HAP-1 (cell line): ENCODE data around the gene XRCC3.

Experiments used
- DNase-seq, 2 experiments: peaks; one replicate each; pipeline ENCODE4 v3.0.0-alpha.2; 2016 to 2020; ENCODE audit warnings: low spot score in 2 of 2
- H3K27me3 ChIP-seq: fragments of 250-450 bp; sonication (Bioruptor Pico); 2 replicates; pipeline ENCODE4 v1.5.1; 2020; ENCODE audit warnings: low read depth, mild to moderate bottlenecking, moderate library complexity
- H3K36me3 ChIP-seq: fragments of 250-450 bp; sonication (Bioruptor Pico); replicated peaks from 2 replicates; pipeline ENCODE4 v1.5.1; 2020; ENCODE audit warnings: mild to moderate bottlenecking
- H3K4me1 ChIP-seq: fragments of 250-450 bp; sonication (Bioruptor Pico); 2 replicates; pipeline ENCODE4 v1.5.1; 2020; ENCODE audit warnings: mild to moderate bottlenecking
- H3K4me3 ChIP-seq: fragments of 250-450 bp; sonication (Bioruptor Pico); 2 replicates; pipeline ENCODE4 v1.5.1; 2020; ENCODE audit warnings: mild to moderate bottlenecking, moderate library complexity
- H3K9me3 ChIP-seq: fragments of 250-450 bp; sonication (Bioruptor Pico); 2 replicates; pipeline ENCODE4 v1.5.1; 2020; ENCODE audit warnings: mild to moderate bottlenecking, moderate library complexity
- in situ Hi-C: fragments of 300-500 bp; cut with MboI; formaldehyde crosslinking; loops from 3 replicates; pipeline ENCODE4 v1.14.3; 2020; ENCODE audit warnings: low sequenced_read_pairs, inconsistent platforms, mixed read lengths

Gene XRCC3

DNA sequence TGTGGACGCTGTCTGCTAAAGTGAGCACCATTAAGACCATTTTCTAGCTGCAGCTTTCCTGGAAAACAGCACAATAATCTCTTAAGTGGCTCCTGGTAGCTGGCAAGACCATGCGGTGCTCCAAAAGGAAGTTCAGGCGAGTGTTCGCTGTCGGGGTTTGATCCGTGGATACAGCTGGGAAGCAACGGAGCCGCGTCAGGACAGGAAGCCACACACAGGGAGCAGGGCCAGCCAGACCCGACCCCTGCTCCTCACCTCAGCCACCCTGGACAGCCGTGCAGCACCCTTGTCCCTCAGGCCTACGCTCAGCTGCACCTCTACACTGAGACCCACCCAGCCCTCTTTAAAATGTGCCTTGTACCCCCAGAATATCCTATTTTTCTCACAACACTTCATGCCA lies 19.8 kb upstream of the XRCC3 start:
- no peak overlapping the region for H3K4me3 ChIP-seq
- in situ Hi-C loops: no loop called here
- no peaks in the 10 kb centered on the region for H3K27me3 ChIP-seq
- H3K9me3 ChIP-seq: no peaks in the 10 kb centered on the region
- DNase-seq: no peak
- H3K36me3 ChIP-seq: peaks cover 29% of the 10 kb centered on the region
- H3K4me1 ChIP-seq: no peaks in the 10 kb centered on the region

DNA sequence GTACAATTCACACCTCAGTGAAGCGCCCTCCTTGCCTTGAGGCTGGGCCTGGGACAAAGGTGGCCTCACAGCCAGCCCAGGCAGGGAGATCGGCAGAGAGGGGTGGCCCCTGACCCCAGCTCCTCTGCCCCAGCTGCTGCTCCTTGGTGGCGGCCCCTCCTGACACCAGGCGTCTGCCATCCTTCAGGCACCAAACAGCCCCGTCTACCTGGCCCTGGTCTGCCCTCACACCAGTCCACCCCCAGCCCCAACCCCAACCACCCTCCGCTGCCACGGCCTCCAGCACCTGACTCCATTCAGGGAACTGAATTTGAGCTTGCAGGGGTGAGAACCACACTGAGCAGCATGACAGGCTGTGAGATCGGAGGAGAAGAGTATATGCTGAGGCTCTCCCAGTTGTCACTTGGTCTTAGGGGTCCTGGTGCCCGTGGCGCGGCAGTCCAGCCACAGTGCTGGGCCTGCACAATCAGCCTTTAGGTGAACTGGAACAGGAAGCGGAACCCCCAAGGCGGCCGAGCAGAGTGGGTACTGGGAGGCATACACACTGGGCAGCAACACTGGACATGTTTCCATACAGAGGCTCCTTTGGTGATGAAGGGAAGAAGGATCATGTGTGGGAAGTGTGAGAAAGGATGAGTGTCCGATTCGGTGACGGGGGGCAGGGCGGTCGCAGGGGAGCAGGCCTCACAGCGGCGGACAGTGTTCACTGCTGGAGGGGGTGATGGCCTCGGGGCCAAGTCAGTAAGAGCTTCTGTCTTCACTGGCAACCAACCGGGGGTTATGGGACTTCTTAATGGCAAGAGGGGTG lies 19.0 kb upstream of the XRCC3 start:
- peaks cover 37% of the 10 kb centered on the region for H3K36me3 ChIP-seq
- H3K4me3 ChIP-seq: no peak overlapping the region
- DNase-seq: no peak
- no peaks in the 10 kb centered on the region for H3K4me1 ChIP-seq
- no peaks in the 10 kb centered on the region for H3K9me3 ChIP-seq
- no peaks in the 10 kb centered on the region for H3K27me3 ChIP-seq
- in situ Hi-C loops: no loop called here

DNA sequence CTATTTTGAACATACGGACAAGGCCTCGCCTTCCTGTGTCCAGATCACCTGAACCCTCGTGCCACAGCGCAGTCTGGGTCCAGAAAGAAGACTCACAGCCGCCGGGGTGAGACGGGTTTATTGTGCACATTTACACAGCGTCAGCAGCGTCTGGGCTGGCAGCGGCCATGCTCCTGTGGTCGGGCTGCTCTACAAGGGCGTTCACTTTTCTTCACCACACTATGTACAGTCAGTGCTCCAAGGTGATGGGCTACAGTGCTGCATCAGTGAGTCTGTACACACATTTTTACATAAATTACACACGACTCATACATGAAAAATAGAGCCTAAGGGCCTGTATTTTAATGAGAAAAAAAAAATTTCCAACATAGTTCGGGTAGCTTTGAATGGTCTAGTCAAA lies 18.4 kb upstream of the XRCC3 start:
- H3K4me1 ChIP-seq: no peaks in the 10 kb centered on the region
- H3K4me3 ChIP-seq: no peak overlapping the region
- H3K27me3 ChIP-seq: no peaks in the 10 kb centered on the region
- DNase-seq: no peak
- no peaks in the 10 kb centered on the region for H3K9me3 ChIP-seq
- in situ Hi-C loops: no loop called here
- peaks cover 43% of the 10 kb centered on the region for H3K36me3 ChIP-seq

DNA sequence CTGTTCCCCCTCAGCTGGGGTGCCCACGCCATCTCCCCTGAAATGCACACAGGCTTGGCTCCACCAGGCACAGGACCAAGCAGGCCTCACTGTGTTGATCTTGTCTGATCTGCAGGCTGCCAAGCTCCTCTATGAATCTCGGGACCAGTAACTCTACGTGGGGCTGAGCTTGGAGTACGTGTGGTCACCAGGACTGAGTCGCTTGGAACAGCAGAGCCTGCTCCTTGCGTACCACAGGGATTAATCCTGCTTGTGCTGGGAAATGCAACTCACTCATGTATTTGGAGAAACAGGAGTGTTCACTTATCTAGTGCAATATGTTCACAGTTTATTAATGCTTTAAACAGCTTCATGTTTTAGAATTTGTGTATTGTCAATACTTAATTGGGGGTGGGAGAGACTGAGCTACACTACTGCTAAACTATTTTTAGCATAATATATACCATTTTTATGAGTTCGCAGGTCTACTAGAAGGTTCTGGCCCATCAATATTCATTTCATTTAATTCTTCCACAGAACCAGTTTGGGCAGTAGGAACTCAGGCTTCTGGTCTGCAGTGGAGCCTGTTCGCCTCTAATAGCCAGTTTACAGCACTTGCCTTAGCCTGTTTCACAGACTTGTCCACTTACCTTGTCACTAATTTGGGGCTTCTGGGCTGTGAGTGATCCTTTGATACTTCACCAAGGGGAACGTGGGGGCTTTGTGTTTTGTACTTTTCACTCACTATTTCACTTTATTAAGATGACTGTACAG lies 17.8 kb upstream of the XRCC3 start:
- no peak for DNase-seq
- Histone ChIP-seq H3K9me3 (no peaks in the 10 kb centered on the region), H3K27me3 (no peaks in the 10 kb centered on the region), H3K36me3 (peaks cover 49% of the 10 kb centered on the region), H3K4me3 (no peak overlapping the region), H3K4me1 (no peaks in the 10 kb centered on the region)
- in situ Hi-C loops: no loop called here

DNA sequence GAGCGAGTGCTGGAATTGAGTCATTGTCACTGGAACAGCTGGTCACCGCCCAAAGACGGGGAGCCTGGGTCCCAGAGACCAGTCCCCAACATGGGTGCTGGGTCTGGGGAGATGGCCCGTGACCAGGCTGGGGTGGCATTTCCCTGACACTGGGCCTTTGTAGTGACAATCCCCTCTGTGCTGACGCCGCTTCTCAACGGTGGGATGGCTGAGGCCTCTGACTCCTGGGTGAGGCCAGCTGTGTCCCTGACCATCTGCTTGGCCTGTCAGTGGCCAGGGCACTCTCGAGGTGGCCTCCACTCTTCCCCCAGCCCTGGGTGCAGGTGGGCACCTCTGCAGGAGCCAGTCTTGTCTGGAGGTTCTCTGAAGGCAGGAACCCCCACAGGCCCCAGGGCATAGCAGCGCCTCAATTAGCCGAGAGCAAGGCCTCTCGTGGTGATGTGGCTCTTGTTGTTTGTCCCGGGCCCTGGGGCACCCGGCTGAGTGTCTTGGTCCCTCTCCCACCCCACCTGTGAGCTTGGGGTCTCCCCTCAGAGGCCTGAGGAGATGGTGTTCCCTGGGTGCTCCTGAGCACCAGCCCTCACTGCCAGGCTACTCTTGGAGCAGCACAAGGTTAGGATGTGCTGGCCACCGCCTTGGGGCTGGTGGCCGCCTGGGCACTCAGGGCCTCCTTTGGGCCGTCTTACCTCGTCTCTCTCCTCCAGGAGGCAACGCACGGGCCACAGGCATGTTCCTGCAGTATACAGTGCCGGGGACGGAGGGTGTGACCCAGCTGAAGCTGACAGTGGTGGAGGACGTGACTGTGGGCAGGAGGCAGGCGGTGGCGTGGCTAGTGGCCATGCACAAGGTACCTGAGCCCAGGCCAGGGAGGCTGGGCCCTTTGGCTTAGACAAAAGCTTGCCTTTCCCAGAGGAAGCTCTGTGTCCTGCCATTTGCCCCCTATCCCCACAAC lies 16.9 kb upstream of the XRCC3 start:
- no peak for DNase-seq
- Histone ChIP-seq H3K4me3 (no peak overlapping the region), H3K9me3 (no peaks in the 10 kb centered on the region), H3K27me3 (no peaks in the 10 kb centered on the region), H3K36me3 (peaks cover 50% of the 10 kb centered on the region), H3K4me1 (no peaks in the 10 kb centered on the region)
- in situ Hi-C loops: no loop called here

DNA sequence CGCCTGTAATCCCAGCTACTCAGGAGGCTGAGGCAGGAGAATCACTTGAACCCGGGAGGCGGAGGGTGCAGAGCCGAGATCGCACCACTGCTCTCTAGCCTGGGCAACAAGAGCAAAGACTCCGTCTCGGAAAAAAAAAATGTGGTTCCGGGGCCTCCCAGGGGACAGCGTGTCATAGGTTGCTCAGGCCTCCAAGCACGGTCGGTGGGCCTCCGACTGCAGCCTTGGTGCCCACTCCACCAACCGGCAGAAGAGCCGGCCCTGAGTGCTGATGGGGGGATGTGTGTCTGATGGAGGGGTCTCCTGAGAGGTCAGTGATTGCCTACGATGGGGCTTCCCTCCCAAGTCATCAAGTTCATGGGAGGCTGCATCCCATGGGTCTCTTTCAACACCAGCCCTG lies 16.2 kb upstream of the XRCC3 start:
- Histone ChIP-seq H3K4me1 (no peaks in the 10 kb centered on the region), H3K27me3 (no peaks in the 10 kb centered on the region), H3K4me3 (no peak overlapping the region), H3K36me3 (peaks cover 50% of the 10 kb centered on the region), H3K9me3 (no peaks in the 10 kb centered on the region)
- in situ Hi-C loops: no loop called here
- DNase-seq: no peak

DNA sequence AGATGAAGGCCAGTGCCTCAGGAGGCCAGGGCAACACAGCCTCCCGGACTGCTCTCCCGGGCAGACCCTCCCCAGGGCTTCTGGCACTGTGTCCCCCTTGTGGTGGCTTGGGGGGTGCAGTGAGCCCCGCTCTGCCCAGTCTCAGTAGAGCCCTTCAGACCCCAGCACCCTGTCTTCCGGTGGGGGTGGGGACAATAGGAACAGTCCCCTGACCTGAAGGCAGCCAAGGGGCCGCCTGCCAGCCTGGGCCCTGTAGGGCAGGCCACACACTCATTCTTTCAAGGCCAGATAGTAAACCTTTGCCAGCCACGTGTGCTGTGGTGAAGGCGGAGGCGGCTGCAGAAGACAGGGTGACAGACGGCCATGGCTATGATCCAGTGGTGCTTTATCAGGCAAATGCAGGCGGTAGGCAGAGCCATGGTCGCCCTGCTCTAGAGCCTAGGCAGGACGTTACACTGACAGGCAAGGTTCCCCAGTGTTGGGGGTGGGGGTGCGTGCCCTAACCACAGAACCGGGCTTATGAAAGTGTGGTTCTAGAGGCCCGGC lies 15.3 kb upstream of the XRCC3 start:
- H3K4me1 ChIP-seq: no peaks in the 10 kb centered on the region
- no peaks in the 10 kb centered on the region for H3K27me3 ChIP-seq
- H3K9me3 ChIP-seq: no peaks in the 10 kb centered on the region
- H3K4me3 ChIP-seq: no peak overlapping the region
- in situ Hi-C loops: no loop called here
- no peak for DNase-seq
- H3K36me3 ChIP-seq: peaks cover 59% of the 10 kb centered on the region

DNA sequence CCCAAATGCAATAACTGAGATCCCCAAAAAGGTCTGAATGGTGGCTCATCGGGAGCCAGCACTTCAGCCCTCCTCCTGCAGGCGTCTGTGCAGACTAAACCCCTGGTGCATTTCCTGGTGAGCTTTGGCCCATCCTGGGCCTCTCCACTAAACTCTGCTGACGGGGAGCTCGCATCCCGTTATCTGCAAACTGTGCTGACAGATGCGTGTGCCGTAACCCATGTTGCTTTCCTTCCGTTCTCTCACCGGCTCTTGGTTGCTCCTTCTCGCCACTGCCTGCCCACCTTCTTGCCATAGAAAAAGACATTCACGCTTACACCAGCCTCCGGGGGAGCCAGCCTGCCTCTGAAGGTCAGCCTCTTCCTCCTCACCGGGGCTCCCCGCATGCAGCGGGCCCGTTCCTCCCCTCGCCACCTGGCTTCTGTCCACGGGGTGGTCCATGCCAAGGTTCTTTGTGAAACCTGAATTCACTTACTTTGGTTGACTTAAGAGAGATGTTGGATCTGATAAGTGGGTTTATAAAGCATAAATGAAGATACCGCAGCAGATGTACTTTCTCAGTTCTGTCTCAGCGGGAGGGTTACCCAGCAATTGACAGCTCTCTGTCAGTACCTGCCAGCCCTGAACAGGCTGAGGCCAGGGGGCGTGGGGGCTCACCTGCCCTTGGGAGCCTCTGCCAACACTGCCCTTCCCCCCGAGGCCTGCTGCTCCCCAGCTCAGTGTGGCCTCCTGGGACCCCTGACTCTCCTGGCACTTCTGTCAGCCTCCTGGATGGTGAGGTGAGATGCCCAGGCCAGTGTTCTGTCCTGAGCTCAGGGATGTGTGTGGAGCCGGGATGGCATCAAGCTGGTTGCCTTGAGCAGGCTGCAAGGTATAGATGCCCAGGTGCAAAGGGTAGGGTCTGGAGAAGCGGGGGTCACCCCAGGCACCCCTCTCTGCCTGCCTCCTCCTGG lies 14.5 kb upstream of the XRCC3 start:
- in situ Hi-C loops: no loop called here
- peaks cover 59% of the 10 kb centered on the region for H3K36me3 ChIP-seq
- H3K9me3 ChIP-seq: no peaks in the 10 kb centered on the region
- no peaks in the 10 kb centered on the region for H3K27me3 ChIP-seq
- no peak overlapping the region for H3K4me3 ChIP-seq
- no peak for DNase-seq
- H3K4me1 ChIP-seq: no peaks in the 10 kb centered on the region

DNA sequence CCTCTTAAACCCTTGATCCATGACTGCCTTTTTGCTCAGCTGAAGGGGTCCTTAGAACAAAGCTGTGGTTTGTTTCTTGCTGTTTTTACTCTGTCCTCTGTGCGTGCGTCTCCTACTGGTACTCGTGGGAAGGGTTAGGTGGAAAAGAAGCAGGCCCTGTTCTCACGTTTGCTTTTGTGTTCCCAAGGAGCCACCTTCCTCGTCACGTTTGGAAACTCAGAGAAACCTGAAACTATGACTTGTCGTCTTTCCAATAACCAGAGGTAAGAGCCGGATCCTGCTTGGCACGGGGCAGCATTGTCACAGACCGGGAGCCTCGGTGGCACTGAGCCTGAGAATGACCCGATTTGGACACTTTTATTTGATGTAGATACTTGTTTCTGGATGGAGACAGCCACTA lies 13.5 kb upstream of the XRCC3 start:
- no peak for DNase-seq
- Histone ChIP-seq H3K4me1 (no peaks in the 10 kb centered on the region), H3K27me3 (no peaks in the 10 kb centered on the region), H3K36me3 (peaks cover 57% of the 10 kb centered on the region), H3K9me3 (no peaks in the 10 kb centered on the region), H3K4me3 (no peak overlapping the region)
- in situ Hi-C loops: no loop called here

DNA sequence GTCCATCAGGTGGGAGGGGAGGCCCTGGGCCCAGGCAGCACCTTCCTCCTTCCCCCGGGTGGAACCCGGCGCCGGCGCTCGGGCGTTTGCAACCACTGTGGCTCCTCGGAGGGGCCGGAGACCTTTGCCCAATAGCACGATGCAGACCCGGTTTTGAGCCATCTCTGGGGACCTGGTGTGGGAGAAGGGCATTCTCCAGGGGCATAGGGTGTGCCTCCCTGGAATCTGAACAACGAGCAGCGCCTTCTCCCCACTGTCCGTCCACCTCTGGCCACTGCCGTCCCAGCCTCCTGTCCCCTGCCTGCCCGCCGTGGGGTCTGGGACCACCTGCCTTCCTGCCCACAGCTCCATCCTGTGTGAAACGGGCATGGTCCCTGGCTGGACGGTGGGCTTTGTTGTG lies 12.9 kb upstream of the XRCC3 start:
- in situ Hi-C loops: no loop called here
- peaks cover 52% of the 10 kb centered on the region for H3K36me3 ChIP-seq
- no peak for DNase-seq

DNA sequence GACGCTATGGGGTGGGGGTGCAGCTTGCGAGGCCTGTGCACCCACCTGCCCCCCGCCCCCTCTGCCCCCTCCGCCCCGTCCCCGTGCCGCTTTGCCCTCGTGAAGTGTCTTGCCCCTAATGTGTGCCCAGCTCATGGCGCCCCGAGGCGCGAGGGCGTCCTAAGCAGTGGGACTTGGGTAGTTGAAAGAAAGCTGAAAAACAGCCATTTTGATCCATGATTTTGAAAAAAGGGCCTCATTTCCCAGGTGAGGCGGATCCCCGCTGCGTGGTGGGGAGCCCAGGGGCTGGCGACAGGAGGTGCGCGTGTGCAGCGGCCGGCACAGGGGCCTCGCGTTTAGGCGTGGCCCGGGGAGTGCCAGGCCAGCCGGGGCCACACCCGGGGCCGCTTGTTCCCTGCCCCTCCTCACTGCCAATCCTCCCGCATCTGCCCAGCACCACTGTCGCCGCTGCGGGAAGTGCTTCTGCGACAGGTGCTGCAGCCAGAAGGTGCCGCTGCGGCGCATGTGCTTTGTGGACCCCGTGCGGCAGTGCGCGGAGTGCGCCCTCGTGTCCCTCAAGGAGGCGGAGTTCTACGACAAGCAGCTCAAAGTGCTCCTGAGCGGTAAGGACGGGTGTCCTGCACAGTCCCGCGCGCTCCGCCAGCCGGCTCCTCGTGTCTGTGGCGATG lies 12.2 kb upstream of the XRCC3 start:
- in situ Hi-C loops: no loop called here
- no peak for DNase-seq

More for the DNA sequence above, 12.9 kb upstream of the XRCC3 start:
- Histone ChIP-seq H3K27me3 (no peaks in the 10 kb centered on the region), H3K4me3 (no peak overlapping the region), H3K4me1 (no peaks in the 10 kb centered on the region), H3K9me3 (no peaks in the 10 kb centered on the region)

DNA sequence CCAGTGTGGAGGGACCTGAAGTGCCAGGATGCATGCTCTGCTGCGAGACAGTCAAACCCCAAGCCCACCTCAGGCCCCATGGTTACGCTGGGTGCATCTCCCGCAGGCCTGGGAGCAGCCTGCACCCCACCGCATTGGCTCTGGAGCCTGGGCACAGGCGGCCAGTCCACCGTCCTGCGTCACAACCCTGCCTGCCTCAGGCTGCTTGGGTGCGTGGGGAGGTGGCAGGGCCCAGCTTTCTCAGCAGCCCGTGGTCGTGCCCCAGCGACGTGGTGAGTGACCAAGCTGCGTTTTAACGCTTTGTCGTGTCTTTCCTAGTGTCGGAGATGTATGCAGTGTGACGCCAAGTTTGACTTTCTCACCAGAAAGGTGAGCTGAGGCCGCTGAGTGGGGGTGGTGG lies 11.2 kb upstream of the XRCC3 start:
- in situ Hi-C loops: no loop called here
- Histone ChIP-seq H3K36me3 (peaks cover 39% of the 10 kb centered on the region), H3K4me1 (no peaks in the 10 kb centered on the region), H3K27me3 (no peaks in the 10 kb centered on the region), H3K9me3 (no peaks in the 10 kb centered on the region), H3K4me3 (no peak overlapping the region)
- DNase-seq: no peak

More for the DNA sequence above, 12.2 kb upstream of the XRCC3 start:
- Histone ChIP-seq H3K4me3 (no peak overlapping the region), H3K36me3 (peaks cover 45% of the 10 kb centered on the region), H3K4me1 (no peaks in the 10 kb centered on the region), H3K9me3 (no peaks in the 10 kb centered on the region), H3K27me3 (no peaks in the 10 kb centered on the region)
